BLaER1 treated with 17β-estradiol and CSF1 and Interleukin-3, amounts not matched to agents 10 nM and 100 nM (cell line): ENCODE data around the gene PSD2.

Experiments
- H3K27ac ChIP-seq, 11 experiments: shearing (Covaris generic); formaldehyde crosslinking; 2 replicates each; pipeline ENCODE4 v1.8.1; 2022
- H3K27me3 ChIP-seq, 11 experiments: shearing (Covaris generic); formaldehyde crosslinking; 2 replicates each; pipeline ENCODE4 v1.8.1; 2022
- H3K36me3 ChIP-seq, 11 experiments: shearing (Covaris generic); formaldehyde crosslinking; 2 replicates each; pipeline ENCODE4 v1.8.1; 2022
- H3K4me1 ChIP-seq, 10 experiments: shearing (Covaris generic); formaldehyde crosslinking; 2 replicates each; pipeline ENCODE4 v1.8.1; 2022
- H3K4me2 ChIP-seq, 11 experiments: shearing (Covaris generic); formaldehyde crosslinking; 2 replicates each; pipeline ENCODE4 v1.8.1; 2022
- H3K4me3 ChIP-seq, 10 experiments: shearing (Covaris generic); formaldehyde crosslinking; 2 replicates each; pipeline ENCODE4 v1.8.1; 2022
- H3K9ac ChIP-seq, 11 experiments: shearing (Covaris generic); formaldehyde crosslinking; 2 replicates each; pipeline ENCODE4 v1.8.1; 2022
- H3K9me3 ChIP-seq, 11 experiments: shearing (Covaris generic); formaldehyde crosslinking; replicated peaks in 1 of 11; 2 replicates each; pipeline ENCODE4 v1.8.1; 2022
- H4K20me1 ChIP-seq, 11 experiments: shearing (Covaris generic); formaldehyde crosslinking; 2 replicates each; pipeline ENCODE4 v1.8.1; 2022
- Cebpa-rat ChIP-seq, 11 experiments: shearing (Covaris generic); IDR thresholded peaks; 2 replicates each; pipeline ENCODE4 v1.8.1; 2022

Gene PSD2

GRCh38 chr5:139752506-139753473, 42.8 kb upstream of the PSD2 start:
- Histone ChIP-seq H3K36me3 (no peaks in the 10 kb centered on the region), H3K27ac (no peak overlapping the region), H3K4me3 (no peak overlapping the region), H3K27me3 (peaks cover 39 to 68% (median 44%) of the 10 kb centered on the region in 11 experiments), H3K4me1 (peaks cover 19 to 73% (median 54%) of the 10 kb centered on the region in 10 experiments), H4K20me1 (peaks cover 0 to 43% (median 0%) of the 10 kb centered on the region in 11 experiments; a peak in 3 of 22 replicates), H3K4me2 (no peak overlapping the region; a peak in 3 of 22 replicates), H3K9ac (no peak overlapping the region), H3K9me3 (no peaks in the 10 kb centered on the region)
- TF ChIP-seq Cebpa-rat (IDR thresholded peaks at IDR 0.05): no peak

- Histone ChIP-seq H3K27me3 (peaks cover 46 to 68% (median 65%) of the 10 kb centered on the region in 11 experiments), H3K4me3 (peak overlapping the region in 9 of 10 experiments; percentile 19 to 52 (median 35); a peak in 15 of 20 replicates), H3K4me2 (peak overlapping the region; percentile 52 to 88 (median 77)), H4K20me1 (peaks cover 0 to 31% (median 0%) of the 10 kb centered on the region in 11 experiments; a peak in 2 of 22 replicates), H3K36me3 (no peaks in the 10 kb centered on the region), H3K9ac (peak overlapping the region in 3 of 11 experiments; percentile 10 to 38 (median 24); a peak in 3 of 22 replicates), H3K4me1 (peaks cover 16 to 73% (median 54%) of the 10 kb centered on the region in 10 experiments; a peak in 19 of 20 replicates), H3K9me3 (no peaks in the 10 kb centered on the region), H3K27ac (no peak overlapping the region)
- no peak for TF ChIP-seq Cebpa-rat (IDR thresholded peaks at IDR 0.05)
These were observed 39.5 kb upstream of the PSD2 start for GRCh38 chr5:139755892-139756671.

DNA sequence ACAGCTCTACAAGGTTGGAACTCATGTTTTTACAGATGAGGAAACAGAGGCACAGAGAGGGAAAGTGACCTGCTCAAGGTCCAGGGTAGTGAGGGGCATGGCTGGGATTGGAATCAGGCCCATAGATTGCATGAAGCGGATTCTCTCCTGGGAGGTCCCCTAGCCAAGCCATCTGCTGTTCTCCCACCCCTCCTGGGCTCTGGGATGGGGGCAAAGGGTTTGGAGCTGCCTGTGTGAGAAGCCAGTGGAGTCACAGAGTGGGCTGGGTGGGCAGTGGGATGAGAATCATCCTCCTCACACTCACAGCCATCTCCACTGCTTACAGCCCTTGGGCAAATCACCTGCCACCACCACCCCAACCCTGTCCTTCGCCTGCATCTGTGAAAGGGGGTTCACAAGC, 38.6 kb upstream of the PSD2 start:
- peaks cover 46 to 68% (median 65%) of the 10 kb centered on the region in 11 experiments for H3K27me3 ChIP-seq
- no peak overlapping the region for H3K27ac ChIP-seq
- H3K9me3 ChIP-seq: no peaks in the 10 kb centered on the region
- H3K4me2 ChIP-seq: peak overlapping the region in 5 of 11 experiments; percentile 63 to 88 (median 84); a peak in 6 of 22 replicates
- H3K4me1 ChIP-seq: peaks cover 16 to 73% (median 58%) of the 10 kb centered on the region in 10 experiments; a peak in 19 of 20 replicates
- no peak overlapping the region for H3K9ac ChIP-seq
- peaks cover 0 to 31% (median 0%) of the 10 kb centered on the region in 11 experiments; a peak in 2 of 22 replicates for H4K20me1 ChIP-seq
- TF ChIP-seq Cebpa-rat (IDR thresholded peaks at IDR 0.05): no peak
- H3K36me3 ChIP-seq: no peaks in the 10 kb centered on the region
- H3K4me3 ChIP-seq: no peak overlapping the region

- peaks cover 0 to 31% (median 0%) of the 10 kb centered on the region in 11 experiments; a peak in 2 of 22 replicates for H4K20me1 ChIP-seq
- no peak overlapping the region for H3K27ac ChIP-seq
- no peak overlapping the region for H3K9ac ChIP-seq
- no peaks in the 10 kb centered on the region for H3K9me3 ChIP-seq
- TF ChIP-seq Cebpa-rat (IDR thresholded peaks at IDR 0.05): no peak
- H3K4me3 ChIP-seq: no peak overlapping the region
- H3K4me1 ChIP-seq: peaks cover 16 to 78% (median 58%) of the 10 kb centered on the region in 10 experiments; a peak in 19 of 20 replicates
- H3K27me3 ChIP-seq: peaks cover 46 to 68% (median 65%) of the 10 kb centered on the region in 11 experiments
- peak overlapping the region in 8 of 11 experiments; percentile 33 to 88 (median 59); a peak in 13 of 22 replicates for H3K4me2 ChIP-seq
- no peaks in the 10 kb centered on the region for H3K36me3 ChIP-seq
These were observed 37.7 kb upstream of the PSD2 start for GRCh38 chr5:139757727-139758509.

GRCh38 chr5:139758510-139759075, 37.0 kb upstream of the PSD2 start:
- Histone ChIP-seq H3K36me3 (no peaks in the 10 kb centered on the region), H3K27me3 (peaks cover 46 to 73% (median 63%) of the 10 kb centered on the region in 11 experiments), H3K4me1 (peaks cover 16 to 85% (median 65%) of the 10 kb centered on the region in 10 experiments; a peak in 19 of 20 replicates), H3K27ac (no peak overlapping the region), H3K4me2 (peak overlapping the region in 10 of 11 experiments; percentile 14 to 88 (median 58); a peak in 19 of 22 replicates), H3K4me3 (no peak overlapping the region), H3K9me3 (no peaks in the 10 kb centered on the region), H4K20me1 (peaks cover 0 to 38% (median 0%) of the 10 kb centered on the region in 11 experiments; a peak in 5 of 22 replicates), H3K9ac (no peak overlapping the region)
- TF ChIP-seq Cebpa-rat (IDR thresholded peaks at IDR 0.05): no peak

DNA sequence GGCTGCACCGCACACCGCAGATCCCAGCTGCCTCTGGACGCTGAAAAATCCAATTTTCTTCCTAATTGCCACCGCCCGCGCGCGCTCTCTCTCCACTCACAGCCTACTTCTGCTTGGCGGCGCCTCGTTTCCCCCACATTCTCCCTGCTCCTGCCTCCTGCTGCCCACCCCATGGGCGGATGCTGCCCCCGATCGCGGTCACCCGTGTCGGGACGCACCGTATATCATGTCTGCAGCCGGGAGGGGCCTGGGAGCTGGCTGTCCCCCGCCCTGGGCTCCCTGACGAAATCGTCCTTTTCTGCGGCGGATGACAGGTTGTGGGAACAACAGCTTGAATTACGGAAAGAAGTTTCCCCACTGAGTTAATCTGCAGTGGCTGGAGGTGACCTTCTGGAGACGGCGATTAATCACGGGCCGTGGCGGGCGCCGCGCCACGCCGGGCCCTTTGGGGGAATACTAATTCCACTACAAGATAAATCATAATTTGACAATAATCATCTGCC, 36.3 kb upstream of the PSD2 start:
- H3K4me1 ChIP-seq: peaks cover 20 to 92% (median 72%) of the 10 kb centered on the region in 10 experiments; a peak in 19 of 20 replicates
- H3K27ac ChIP-seq: no peak overlapping the region
- no peak overlapping the region for H3K4me3 ChIP-seq
- H3K27me3 ChIP-seq: peaks cover 43 to 73% (median 58%) of the 10 kb centered on the region in 11 experiments
- H4K20me1 ChIP-seq: peaks cover 0 to 45% (median under 1%) of the 10 kb centered on the region in 11 experiments; a peak in 7 of 22 replicates
- no peak overlapping the region for H3K9ac ChIP-seq
- no peaks in the 10 kb centered on the region for H3K36me3 ChIP-seq
- no peaks in the 10 kb centered on the region for H3K9me3 ChIP-seq
- peak overlapping the region in 10 of 11 experiments; percentile 14 to 88 (median 58); a peak in 20 of 22 replicates for H3K4me2 ChIP-seq
- TF ChIP-seq Cebpa-rat (IDR thresholded peaks at IDR 0.05): no peak
